NT2/D1 (cell line): ENCODE results near the gene BCORL1.

Experiments used
- SUZ12 ChIP-seq: IDR thresholded peaks from 2 replicates; pipeline ENCODE4 v1.6.1; 2011; ENCODE audit not compliant: insufficient read length, insufficient read depth; ENCODE audit errors: extremely low read depth
- ZNF274 ChIP-seq: IDR thresholded peaks from 2 replicates; pipeline ENCODE4 v1.6.1; 2011; ENCODE audit warnings: mild to moderate bottlenecking, low read depth, low read length

GRCh38 chrX:130015181-130015580 lies 32.7 kb downstream of the BCORL1 start:
- TF ChIP-seq ZNF274: no peak
- TF ChIP-seq SUZ12: no peak
